ENCODE results near the gene FMNL2. TPM values are rescaled to one million over a fixed set of nuclear protein-coding genes. Genes with fewer than 3 reads are reported as not detected.

FMNL2 gene
- total and polyA plus RNA-seq, 4 experiments from 2014 or later: 0.06 to 1.6 (median 0.94) TPM; not detected in 1

DNA sequence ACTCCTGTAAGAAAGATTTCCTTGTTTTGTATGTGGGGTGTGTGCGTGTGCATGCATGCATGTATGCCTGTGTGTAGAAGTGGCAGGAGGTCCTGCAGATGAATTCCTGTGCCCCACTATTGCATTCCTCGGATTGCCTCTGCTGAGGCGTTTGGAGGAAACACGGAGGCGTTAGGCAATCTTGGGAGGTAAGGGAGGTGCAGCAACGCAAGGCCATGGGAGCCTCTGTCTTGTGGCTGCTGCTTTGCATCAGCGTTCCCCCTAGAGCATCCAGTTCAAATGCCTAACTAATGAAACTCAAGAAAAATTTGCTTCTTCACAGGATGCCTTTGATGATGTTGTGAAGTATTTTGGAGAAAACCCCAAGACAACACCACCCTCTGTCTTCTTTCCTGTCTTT lies 302.3 kb downstream of the FMNL2 start:
- POLR2A ChIA-PET (ENCODE audit: partially characterized antibody): no interaction called here
- Mint-ChIP-seq H3K9me3 (no peaks in the 10 kb centered on the region), H3K27ac (no peak overlapping the region), H3K27me3 (peaks cover 3 to 6% of the 10 kb centered on the region in 2 donors), H3K4me3 (no peak overlapping the region), H3K36me3 (no peaks in the 10 kb centered on the region), H3K4me1 (peaks cover 0 to 3% (median 0%) of the 10 kb centered on the region in 4 donors)
- no peaks in the 10 kb centered on the region for H3K36me3 ChIP-seq (ENCODE audit: insufficient read depth, low read length)
- H3K4me3 ChIP-seq (ENCODE audit: low read length in 2 of 2): no peak overlapping the region
- no peaks in the 10 kb centered on the region for H3K4me1 ChIP-seq (ENCODE audit: insufficient read depth, low read length)
- H3K27ac ChIP-seq (ENCODE audit: low read depth, low read length): no peak overlapping the region
- intact Hi-C loops (cut with micrococcal nuclease): no loop called here
- CTCF ChIA-PET (ENCODE audit: partially characterized antibody): interaction anchor here (1.0 kb wide), 1 partner anchor 600 kb away, joined by 3 read pairs; no protein-coding TSS in a partner anchor
- no peaks in the 10 kb centered on the region for H3K27me3 ChIP-seq (ENCODE audit: insufficient read depth, low read length)
- DNase-seq: no peak
- no peaks in the 10 kb centered on the region for H3K9me3 ChIP-seq (ENCODE audit: control insufficient read depth in 1 of 2, low read length in 2 of 2)

GRCh38 chr2:152638056-152638455 lies 303.1 kb downstream of the FMNL2 start:
- ChIA-PET CTCF (ENCODE audit: partially characterized antibody) (interaction anchor here (1.0 kb wide), 1 partner anchor 601 kb away, joined by 3 read pairs; no protein-coding TSS in a partner anchor), POLR2A (ENCODE audit: partially characterized antibody) (no interaction called here)
- H3K4me3 Mint-ChIP-seq: no peak overlapping the region
- Histone ChIP-seq H3K27ac (ENCODE audit: low read depth, low read length) (no peak overlapping the region), H3K4me3 (ENCODE audit: low read length in 2 of 2) (no peak overlapping the region), H3K27me3 (ENCODE audit: insufficient read depth, low read length) (no peaks in the 10 kb centered on the region), H3K9me3 (ENCODE audit: control insufficient read depth in 1 of 2, low read length in 2 of 2) (no peaks in the 10 kb centered on the region), H3K4me1 (ENCODE audit: insufficient read depth, low read length) (no peaks in the 10 kb centered on the region), H3K36me3 (ENCODE audit: insufficient read depth, low read length) (no peaks in the 10 kb centered on the region)
- no peak for DNase-seq
- H3K36me3 Mint-ChIP-seq: no peaks in the 10 kb centered on the region
- H3K27ac Mint-ChIP-seq: no peak overlapping the region
- H3K27me3 Mint-ChIP-seq: peaks cover 3 to 6% of the 10 kb centered on the region in 2 donors
- intact Hi-C loops (cut with micrococcal nuclease): no loop called here
- peaks cover 0 to 3% (median 0%) of the 10 kb centered on the region in 4 donors for H3K4me1 Mint-ChIP-seq
- no peaks in the 10 kb centered on the region for H3K9me3 Mint-ChIP-seq

GRCh38 chr2:152638590-152638989 lies 303.6 kb downstream of the FMNL2 start:
- Histone ChIP-seq H3K36me3 (ENCODE audit: insufficient read depth, low read length) (no peaks in the 10 kb centered on the region), H3K27me3 (ENCODE audit: insufficient read depth, low read length) (no peaks in the 10 kb centered on the region), H3K27ac (ENCODE audit: low read depth, low read length) (no peak overlapping the region), H3K4me3 (ENCODE audit: low read length in 2 of 2) (no peak overlapping the region), H3K4me1 (ENCODE audit: insufficient read depth, low read length) (no peaks in the 10 kb centered on the region), H3K9me3 (ENCODE audit: control insufficient read depth in 1 of 2, low read length in 2 of 2) (no peaks in the 10 kb centered on the region)
- H3K4me1 Mint-ChIP-seq: peaks cover 0 to 3% (median 0%) of the 10 kb centered on the region in 4 donors
- H3K27me3 Mint-ChIP-seq: peaks cover 3 to 6% of the 10 kb centered on the region in 2 donors
- ChIA-PET CTCF (ENCODE audit: partially characterized antibody) (interaction anchor here (0.7 kb wide), 1 partner anchor 75 kb away, joined by 3 read pairs; no protein-coding TSS in a partner anchor), POLR2A (ENCODE audit: partially characterized antibody) (interaction anchor here (0.6 kb wide), 1 partner anchor 462 kb away, joined by 3 read pairs; no protein-coding TSS in a partner anchor)
- H3K9me3 Mint-ChIP-seq: no peaks in the 10 kb centered on the region
- H3K36me3 Mint-ChIP-seq: no peaks in the 10 kb centered on the region
- DNase-seq: no peak
- no peak overlapping the region for H3K4me3 Mint-ChIP-seq
- intact Hi-C loops (cut with micrococcal nuclease): no loop called here
- peak overlapping the region in 1 of 7 donors; percentile 32 for H3K27ac Mint-ChIP-seq

DNA sequence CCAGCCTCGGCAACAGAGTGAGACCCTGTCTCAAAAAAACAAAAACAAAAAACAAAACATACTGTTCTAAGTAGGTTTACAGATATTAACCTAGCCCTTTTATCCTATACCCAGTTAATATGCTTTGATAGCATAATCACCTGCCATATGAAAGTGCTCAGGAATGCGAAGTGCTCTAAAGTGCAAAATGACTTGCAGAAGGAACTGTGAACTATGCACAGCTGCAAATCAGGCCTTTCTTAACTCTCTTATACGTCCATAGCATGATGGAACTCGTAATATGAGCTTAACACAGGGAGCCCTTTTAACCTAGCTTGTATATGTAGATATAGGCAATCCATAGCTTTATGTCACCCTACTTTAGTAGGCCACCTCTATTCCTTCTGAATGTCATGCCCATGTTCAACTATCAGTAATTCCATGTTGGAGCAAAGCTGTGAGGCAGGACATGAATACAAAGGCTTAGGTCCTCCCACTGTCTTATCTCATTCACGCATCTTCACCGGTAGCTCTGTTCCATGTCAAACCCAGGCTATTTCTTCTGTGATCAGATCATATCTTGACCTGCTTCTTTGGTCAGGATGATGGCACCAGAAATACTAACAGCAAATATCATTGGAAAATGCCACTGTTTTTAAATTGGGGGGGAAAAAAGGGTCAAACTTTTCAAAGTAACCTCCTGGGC lies 309.4 kb downstream of the FMNL2 start:
- no peaks in the 10 kb centered on the region for H3K36me3 ChIP-seq (ENCODE audit: insufficient read depth, low read length)
- H3K9me3 ChIP-seq (ENCODE audit: control insufficient read depth in 1 of 2, low read length in 2 of 2): no peaks in the 10 kb centered on the region
- H3K27me3 ChIP-seq (ENCODE audit: insufficient read depth, low read length): no peaks in the 10 kb centered on the region
- CTCF ChIA-PET (ENCODE audit: partially characterized antibody): interaction anchor here (1.7 to 2.1 kb wide), 2 partner anchors 9 to 469 kb away, joined by 5 to 11 read pairs; partner anchors contain the start of gene STAM2
- POLR2A ChIA-PET (ENCODE audit: partially characterized antibody): no interaction called here
- no peaks in the 10 kb centered on the region for H3K36me3 Mint-ChIP-seq
- peaks cover 0 to 2% (median 0%) of the 10 kb centered on the region in 4 donors for H3K4me1 Mint-ChIP-seq
- DNase-seq: no peak
- no peaks in the 10 kb centered on the region for H3K9me3 Mint-ChIP-seq
- H3K27me3 Mint-ChIP-seq: no peaks in the 10 kb centered on the region
- H3K27ac Mint-ChIP-seq: no peak overlapping the region
- no peaks in the 10 kb centered on the region for H3K4me1 ChIP-seq (ENCODE audit: insufficient read depth, low read length)
- H3K4me3 Mint-ChIP-seq: no peak overlapping the region
- H3K4me3 ChIP-seq (ENCODE audit: low read length in 2 of 2): no peak overlapping the region
- no peak overlapping the region for H3K27ac ChIP-seq (ENCODE audit: low read depth, low read length)
- intact Hi-C loops (cut with micrococcal nuclease): no loop called here

DNA sequence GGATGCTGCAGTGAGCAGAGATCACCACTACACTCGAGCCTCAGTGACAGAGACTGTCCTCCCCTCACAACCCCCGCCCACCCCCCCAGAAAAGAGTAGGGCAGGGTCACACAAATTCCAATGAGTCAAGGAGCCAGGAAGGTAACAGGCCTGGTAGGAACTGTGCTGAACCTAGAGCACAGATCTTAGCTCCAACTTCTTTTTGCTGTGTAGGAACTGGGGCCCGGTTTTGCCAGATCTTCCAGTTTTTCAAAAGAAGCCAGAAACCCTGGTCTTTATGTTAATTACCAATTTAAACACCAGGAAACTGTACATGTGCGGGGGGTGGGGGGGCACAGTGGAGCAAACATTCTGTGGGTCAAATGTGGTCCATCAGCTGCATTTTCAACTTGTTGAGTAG lies 311.3 kb downstream of the FMNL2 start:
- Mint-ChIP-seq H3K4me1 (peaks cover 0 to 2% (median 0%) of the 10 kb centered on the region in 4 donors), H3K36me3 (peaks cover 0 to 3% of the 10 kb centered on the region in 2 donors), H3K27me3 (no peaks in the 10 kb centered on the region), H3K27ac (peak overlapping the region in 1 of 7 donors; percentile 44), H3K9me3 (no peaks in the 10 kb centered on the region), H3K4me3 (no peak overlapping the region)
- no peak for DNase-seq
- Histone ChIP-seq H3K9me3 (ENCODE audit: control insufficient read depth in 1 of 2, low read length in 2 of 2) (no peaks in the 10 kb centered on the region), H3K4me3 (ENCODE audit: low read length in 2 of 2) (no peak overlapping the region), H3K4me1 (ENCODE audit: insufficient read depth, low read length) (no peaks in the 10 kb centered on the region), H3K36me3 (ENCODE audit: insufficient read depth, low read length) (no peaks in the 10 kb centered on the region), H3K27ac (ENCODE audit: low read depth, low read length) (no peak overlapping the region), H3K27me3 (ENCODE audit: insufficient read depth, low read length) (no peaks in the 10 kb centered on the region)
- intact Hi-C loops (cut with micrococcal nuclease): no loop called here
- ChIA-PET POLR2A (ENCODE audit: partially characterized antibody) (no interaction called here), CTCF (ENCODE audit: partially characterized antibody) (interaction anchor here (1.2 to 3.4 kb wide), 2 partner anchors 11 to 21 kb away, joined by 4 to 17 read pairs; no protein-coding TSS in a partner anchor)

- peak overlapping the region in 3 of 7 donors; percentile 3 to 18 (median 13) for H3K27ac Mint-ChIP-seq
- no peak overlapping the region for H3K27ac ChIP-seq (ENCODE audit: low read depth, low read length)
- H3K4me3 Mint-ChIP-seq: no peak overlapping the region
- no peak for DNase-seq
- H3K27me3 ChIP-seq (ENCODE audit: insufficient read depth, low read length): no peaks in the 10 kb centered on the region
- no peaks in the 10 kb centered on the region for H3K36me3 ChIP-seq (ENCODE audit: insufficient read depth, low read length)
- H3K27me3 Mint-ChIP-seq: no peaks in the 10 kb centered on the region
- ChIA-PET POLR2A (ENCODE audit: partially characterized antibody) (no interaction called here), CTCF (ENCODE audit: partially characterized antibody) (interaction anchor here (1.2 to 3.4 kb wide), 3 partner anchors 11 to 471 kb away, joined by 4 to 17 read pairs (median 6); partner anchors contain the start of gene STAM2)
- H3K4me3 ChIP-seq (ENCODE audit: low read length in 2 of 2): no peak overlapping the region
- H3K9me3 Mint-ChIP-seq: no peaks in the 10 kb centered on the region
- peaks cover 0 to 5% of the 10 kb centered on the region in 2 donors for H3K36me3 Mint-ChIP-seq
- peaks cover 0 to 2% (median 0%) of the 10 kb centered on the region in 4 donors for H3K4me1 Mint-ChIP-seq
- no peaks in the 10 kb centered on the region for H3K9me3 ChIP-seq (ENCODE audit: control insufficient read depth in 1 of 2, low read length in 2 of 2)
- H3K4me1 ChIP-seq (ENCODE audit: insufficient read depth, low read length): no peaks in the 10 kb centered on the region
- intact Hi-C loops (cut with micrococcal nuclease): no loop called here
Observed at GRCh38 chr2:152646775-152647174, 311.8 kb downstream of the FMNL2 start.

DNA sequence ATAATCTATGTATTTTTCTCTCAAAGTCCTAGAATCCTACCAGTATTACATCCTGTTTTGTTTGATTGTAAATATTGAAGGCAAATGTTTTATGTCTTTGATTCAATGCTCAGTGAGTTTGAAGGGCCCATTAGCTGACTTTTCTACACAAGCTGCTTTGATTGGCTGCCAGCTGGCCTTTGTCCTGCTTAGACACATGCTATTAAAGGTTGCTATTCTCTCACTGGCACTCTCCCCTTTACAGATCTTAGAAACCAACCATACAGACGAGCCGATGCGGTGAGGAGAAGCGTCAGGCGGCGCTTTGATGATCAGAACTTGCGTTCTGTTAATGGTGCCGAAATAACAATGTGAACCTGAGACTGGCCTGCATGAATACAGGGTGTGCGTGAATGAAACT lies 312.6 kb downstream of the FMNL2 start:
- H3K27me3 ChIP-seq (ENCODE audit: insufficient read depth, low read length): no peaks in the 10 kb centered on the region
- Mint-ChIP-seq H3K4me3 (no peak overlapping the region), H3K27ac (peak overlapping the region in 4 of 7 donors; percentile 30 to 80 (median 40)), H3K9me3 (no peaks in the 10 kb centered on the region), H3K36me3 (peaks cover 0 to 11% of the 10 kb centered on the region in 2 donors), H3K27me3 (no peaks in the 10 kb centered on the region), H3K4me1 (peaks cover 0 to 2% (median 0%) of the 10 kb centered on the region in 4 donors)
- H3K27ac ChIP-seq (ENCODE audit: low read depth, low read length): no peak overlapping the region
- ChIA-PET CTCF (ENCODE audit: partially characterized antibody) (interaction anchor here (1.2 to 3.4 kb wide), 4 partner anchors 12 to 472 kb away, joined by 3 to 17 read pairs (median 5); partner anchors contain the start of gene STAM2), POLR2A (ENCODE audit: partially characterized antibody) (no interaction called here)
- H3K4me3 ChIP-seq (ENCODE audit: low read length in 2 of 2): no peak overlapping the region
- H3K9me3 ChIP-seq (ENCODE audit: control insufficient read depth in 1 of 2, low read length in 2 of 2): no peaks in the 10 kb centered on the region
- intact Hi-C loops (cut with micrococcal nuclease): no loop called here
- no peaks in the 10 kb centered on the region for H3K4me1 ChIP-seq (ENCODE audit: insufficient read depth, low read length)
- H3K36me3 ChIP-seq (ENCODE audit: insufficient read depth, low read length): no peaks in the 10 kb centered on the region
- no peak for DNase-seq

Data from CD4-positive, alpha-beta memory T cell (primary cell).